AG09319 (cell line): Measurements from ENCODE around the gene ZIM2.

Source experiments
- DNase-seq: peaks from one replicate; pipeline ENCODE4 v3.0.0-alpha.2; 2010; ENCODE audit warnings: low read depth; ENCODE audit errors: extremely low read depth
- TF ChIP-seq, protein P1 (sequence below): IDR thresholded peaks from 2 replicates; pipeline ENCODE4 v1.5.1; 2011; ENCODE audit warnings: low read depth, mild to moderate bottlenecking, inconsistent platforms, low read length, moderate library complexity

ZIM2 gene

GRCh38 chr19:56759531-56759930 lies 81.0 kb downstream of the ZIM2 start:
- DNase-seq, result no peak

GRCh38 chr19:56751078-56751489 lies 89.4 kb downstream of the ZIM2 start:
- DNase-seq, result no peak
- TF ChIP-seq, protein P1, sequence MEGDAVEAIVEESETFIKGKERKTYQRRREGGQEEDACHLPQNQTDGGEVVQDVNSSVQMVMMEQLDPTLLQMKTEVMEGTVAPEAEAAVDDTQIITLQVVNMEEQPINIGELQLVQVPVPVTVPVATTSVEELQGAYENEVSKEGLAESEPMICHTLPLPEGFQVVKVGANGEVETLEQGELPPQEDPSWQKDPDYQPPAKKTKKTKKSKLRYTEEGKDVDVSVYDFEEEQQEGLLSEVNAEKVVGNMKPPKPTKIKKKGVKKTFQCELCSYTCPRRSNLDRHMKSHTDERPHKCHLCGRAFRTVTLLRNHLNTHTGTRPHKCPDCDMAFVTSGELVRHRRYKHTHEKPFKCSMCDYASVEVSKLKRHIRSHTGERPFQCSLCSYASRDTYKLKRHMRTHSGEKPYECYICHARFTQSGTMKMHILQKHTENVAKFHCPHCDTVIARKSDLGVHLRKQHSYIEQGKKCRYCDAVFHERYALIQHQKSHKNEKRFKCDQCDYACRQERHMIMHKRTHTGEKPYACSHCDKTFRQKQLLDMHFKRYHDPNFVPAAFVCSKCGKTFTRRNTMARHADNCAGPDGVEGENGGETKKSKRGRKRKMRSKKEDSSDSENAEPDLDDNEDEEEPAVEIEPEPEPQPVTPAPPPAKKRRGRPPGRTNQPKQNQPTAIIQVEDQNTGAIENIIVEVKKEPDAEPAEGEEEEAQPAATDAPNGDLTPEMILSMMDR, result no peak

More at GRCh38 chr19:56759531-56759930, 81.0 kb downstream of the ZIM2 start:
- TF ChIP-seq, protein P1, result no peak

DNA sequence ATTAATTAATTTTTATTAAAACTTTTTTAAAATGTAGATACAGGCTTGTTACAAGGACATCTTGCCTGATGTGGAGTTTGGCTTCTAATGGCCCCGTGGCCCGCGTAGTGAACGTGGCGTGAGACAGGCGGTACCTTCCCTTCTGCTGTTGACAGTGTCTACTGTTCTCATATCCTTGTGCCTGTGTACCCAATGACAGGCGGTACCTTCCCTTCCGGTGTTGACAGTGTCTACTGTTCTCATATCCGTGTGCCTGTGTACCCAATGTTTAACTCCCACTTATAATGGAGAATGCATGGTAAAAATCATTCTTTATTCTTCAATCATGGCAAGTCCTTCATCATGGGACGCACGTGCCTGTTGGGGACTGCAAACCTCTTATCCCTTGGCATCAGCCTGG lies 89.9 kb downstream of the ZIM2 start:
- DNase-seq, result no peak
- TF ChIP-seq, protein P1, result no peak

DNA sequence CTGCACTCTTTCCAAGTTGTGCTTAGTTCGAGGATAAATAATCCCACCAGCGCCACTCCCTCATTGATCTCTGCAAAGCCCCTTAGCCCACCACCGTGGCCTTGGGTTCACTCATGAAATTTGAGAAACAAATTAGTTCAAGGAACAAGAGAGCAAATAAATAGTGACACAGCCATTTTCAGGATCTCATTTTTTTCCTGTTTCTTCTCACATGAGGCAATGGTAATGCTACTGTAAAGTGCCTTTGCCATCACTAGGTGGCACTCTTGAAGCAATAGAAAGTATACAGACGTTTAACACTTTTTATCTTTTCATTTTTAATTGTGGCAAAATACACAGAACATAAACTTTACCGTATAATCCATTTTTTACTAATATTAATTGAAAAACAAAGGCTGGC lies 92.1 kb downstream of the ZIM2 start:
- DNase-seq, result no peak
- TF ChIP-seq, protein P1, result no peak

- no peak for DNase-seq
- TF ChIP-seq, protein P1, result no peak
Observed at GRCh38 chr19:56746367-56746766, 94.2 kb downstream of the ZIM2 start.

- no peak for DNase-seq
- TF ChIP-seq, protein P1, result no peak
Observed at GRCh38 chr19:56740501-56740900, 100.0 kb downstream of the ZIM2 start.

GRCh38 chr19:56736571-56736970 lies 104.0 kb downstream of the ZIM2 start:
- TF ChIP-seq, protein P1, result no peak

More at GRCh38 chr19:56736571-56736970, 104.0 kb downstream of the ZIM2 start:
- no peak for DNase-seq
